Kidney (tissue), 14 donors: Measurements from ENCODE around the gene CFAP74. TPM values are rescaled to one million over a fixed set of nuclear protein-coding genes. Genes with fewer than 3 reads are reported as not detected.
A peak's percentile ranks its signal among the peaks of the same experiment; 100 is the strongest.

Experiments
- DNase-seq, 5 donors: peaks; one replicate each; pipeline ENCODE4 v3.0.0-alpha.2; 2013 to 2020
- FAIRE-seq: peaks from 2 replicates; lab custom pipeline; 2012; peaks lifted over from hg19 to GRCh38; lab: Jason Lieb, UNC
- H3K27ac ChIP-seq, 2 donors: one replicate each; pipeline ENCODE4 v1.7.0; 2013; ENCODE audit warnings: low read depth in 2 of 2, low read length in 2 of 2, inconsistent platforms in 1 of 2
- H3K27me3 ChIP-seq: one replicate; pipeline ENCODE4 v1.7.1; 2013; ENCODE audit warnings: low read length, inconsistent platforms; ENCODE audit not compliant: control insufficient read depth, insufficient read depth
- H3K36me3 ChIP-seq, 3 donors: one replicate each; pipeline versions ENCODE4 v1.7.0 to v1.7.1; 2013; ENCODE audit warnings: low read length in 3 of 3, control low read depth in 1 of 3, inconsistent platforms in 1 of 3; ENCODE audit not compliant: insufficient read depth in 3 of 3, control insufficient read depth in 2 of 3
- H3K4me1 ChIP-seq, 3 donors: one replicate each; pipeline versions ENCODE4 v1.7.0 to v1.7.1; 2013; ENCODE audit warnings: low read length in 3 of 3, inconsistent platforms in 1 of 3, low read depth in 1 of 3; ENCODE audit not compliant: control insufficient read depth in 2 of 3, insufficient read depth in 2 of 3
- H3K4me3 ChIP-seq, 3 donors: one replicate each; pipeline versions ENCODE4 v1.7.0 to v1.8.1; 2013; ENCODE audit warnings: low read length in 3 of 3, control low read depth in 1 of 3, inconsistent platforms in 1 of 3
- H3K9ac ChIP-seq, 3 donors: one replicate each; pipeline versions ENCODE4 v1.7.0 to v1.7.1; 2013; ENCODE audit warnings: low read length in 3 of 3, control low read depth in 1 of 3, inconsistent platforms in 1 of 3
- H3K9me3 ChIP-seq, 3 donors: one replicate each; pipeline versions ENCODE4 v1.7.0 to v1.7.1; 2013; ENCODE audit warnings: low read length in 3 of 3, control low read depth in 1 of 3, inconsistent platforms in 1 of 3; ENCODE audit not compliant: control insufficient read depth in 2 of 3, insufficient read depth in 1 of 3
- intact Hi-C: fragments of 100-400 bp; cut with DNase I; formaldehyde crosslinking; loops from one replicate; pipeline ENCODE4 v1.11.1; 2022
- polyA plus RNA-seq: library from polyadenylated mRNA; stranded (reverse); fragments of 350-450 nt; fragmentation: Illumina TruSeq; extraction: RNeasy Lipid Tissue Mini Kit (QIAGEN cat#74804); gene quantifications from one replicate; pipeline ENCODE4 v1.2.3, GENCODE V29; 2014; ENCODE audit warnings: low read depth, low replicate concordance; ENCODE audit not compliant: insufficient read depth
- total RNA-seq: library from RNA; stranded (reverse); fragmentation: NEBNext Ultra II Directional; extraction: Animal tissue kit (Norgen Biotek cat#: 25700); gene quantifications from one replicate; pipeline ENCODE4 v1.2.1, GENCODE V29; 2021
- TF ChIP-seq, protein P1 (sequence below): IDR thresholded peaks from 3 replicates; pipeline ENCODE4 v1.5.1; 2012; ENCODE audit warnings: mild to moderate bottlenecking, moderate library complexity, borderline replicate concordance; ENCODE audit not compliant: insufficient read depth; ENCODE audit errors: extremely low read depth
- donor health status: control.
- donor health status: control.
- donor health status: control.
- donor health status: control.
- donor health status: control.
- donor health status: DM: yes; HTN: yes; CAD: no.
- donor health status: Normal renal cell carcinoma (clear cell type).

The CFAP74 gene
- total and polyA plus RNA-seq, 2 donors from 2014 or later, result not detected

- H3K27me3 ChIP-seq, result no peaks in the 10 kb centered on the region
- TF ChIP-seq, protein P1, sequence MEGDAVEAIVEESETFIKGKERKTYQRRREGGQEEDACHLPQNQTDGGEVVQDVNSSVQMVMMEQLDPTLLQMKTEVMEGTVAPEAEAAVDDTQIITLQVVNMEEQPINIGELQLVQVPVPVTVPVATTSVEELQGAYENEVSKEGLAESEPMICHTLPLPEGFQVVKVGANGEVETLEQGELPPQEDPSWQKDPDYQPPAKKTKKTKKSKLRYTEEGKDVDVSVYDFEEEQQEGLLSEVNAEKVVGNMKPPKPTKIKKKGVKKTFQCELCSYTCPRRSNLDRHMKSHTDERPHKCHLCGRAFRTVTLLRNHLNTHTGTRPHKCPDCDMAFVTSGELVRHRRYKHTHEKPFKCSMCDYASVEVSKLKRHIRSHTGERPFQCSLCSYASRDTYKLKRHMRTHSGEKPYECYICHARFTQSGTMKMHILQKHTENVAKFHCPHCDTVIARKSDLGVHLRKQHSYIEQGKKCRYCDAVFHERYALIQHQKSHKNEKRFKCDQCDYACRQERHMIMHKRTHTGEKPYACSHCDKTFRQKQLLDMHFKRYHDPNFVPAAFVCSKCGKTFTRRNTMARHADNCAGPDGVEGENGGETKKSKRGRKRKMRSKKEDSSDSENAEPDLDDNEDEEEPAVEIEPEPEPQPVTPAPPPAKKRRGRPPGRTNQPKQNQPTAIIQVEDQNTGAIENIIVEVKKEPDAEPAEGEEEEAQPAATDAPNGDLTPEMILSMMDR, result no peak
- intact Hi-C loops, result no loop called here
- FAIRE-seq (no peak), DNase-seq (peak in 1 of 5 donors; percentile 71)
- no peak overlapping the region for H3K4me3 ChIP-seq
- peaks cover 0 to 3% (median 0%) of the 10 kb centered on the region in 3 donors for H3K4me1 ChIP-seq
- H3K9ac ChIP-seq, result no peak overlapping the region
- no peaks in the 10 kb centered on the region for H3K9me3 ChIP-seq
- no peaks in the 10 kb centered on the region for H3K36me3 ChIP-seq
- H3K27ac ChIP-seq, result no peak overlapping the region
Observed at GRCh38 chr1:1901641-1902294, 101.8 kb downstream of the CFAP74 start.

GRCh38 chr1:1900883-1901640 is 102.5 kb downstream of the CFAP74 start:
- TF ChIP-seq, protein P1, result no peak
- Histone ChIP-seq H3K4me1 (peaks cover 0 to 2% (median 0%) of the 10 kb centered on the region in 3 donors), H3K27ac (no peak overlapping the region), H3K4me3 (no peak overlapping the region), H3K27me3 (no peaks in the 10 kb centered on the region), H3K9me3 (no peaks in the 10 kb centered on the region), H3K9ac (no peak overlapping the region), H3K36me3 (no peaks in the 10 kb centered on the region)
- intact Hi-C loops, result no loop called here
- DNase-seq (peak in 1 of 5 donors; percentile 75), FAIRE-seq (no peak)

GRCh38 chr1:1899967-1900327 is 103.6 kb downstream of the CFAP74 start:
- TF ChIP-seq, protein P1, result no peak
- intact Hi-C loops, result no loop called here
- Histone ChIP-seq H3K36me3 (no peaks in the 10 kb centered on the region), H3K4me3 (no peak overlapping the region), H3K4me1 (peaks cover 0 to 7% (median 3%) of the 10 kb centered on the region in 3 donors), H3K27me3 (no peaks in the 10 kb centered on the region), H3K27ac (no peak overlapping the region), H3K9me3 (no peaks in the 10 kb centered on the region), H3K9ac (no peak overlapping the region)
- FAIRE-seq (no peak), DNase-seq (peak in 1 of 5 donors; percentile 48)
